DMS 273 (cell line): ENCODE data around the gene RTN4RL1.

ENCODE experiments used
- DNase-seq: peaks from one replicate; lab custom pipeline; 2025; ENCODE audit not compliant: unreplicated experiment; lab: John Stamatoyannopoulos, UW

The RTN4RL1 gene

GRCh38 chr17:1928976-1929375 is 96.2 kb downstream of the RTN4RL1 start:
- DNase-seq, result peak; percentile 62

- DNase-seq, result no peak
Measured at GRCh38 chr17:1920948-1921351, 104.2 kb downstream of the RTN4RL1 start.

- DNase-seq, result no peak
Measured at GRCh38 chr17:1919201-1919600, 105.9 kb downstream of the RTN4RL1 start.

- no peak for DNase-seq
Measured at GRCh38 chr17:1918346-1919162, 106.6 kb downstream of the RTN4RL1 start.

GRCh38 chr17:1916963-1917715 is 108.0 kb downstream of the RTN4RL1 start:
- DNase-seq, result no peak

GRCh38 chr17:1916316-1916715 is 108.8 kb downstream of the RTN4RL1 start:
- DNase-seq, result no peak

GRCh38 chr17:1915889-1916288 is 109.2 kb downstream of the RTN4RL1 start:
- no peak for DNase-seq

- DNase-seq, result no peak
Measured at GRCh38 chr17:1914661-1915083, 110.5 kb downstream of the RTN4RL1 start.

- no peak for DNase-seq
Measured at GRCh38 chr17:1913702-1914101, 111.4 kb downstream of the RTN4RL1 start.

- no peak for DNase-seq
Measured at GRCh38 chr17:1912146-1912545, 113.0 kb downstream of the RTN4RL1 start.

- DNase-seq, result no peak
Measured at GRCh38 chr17:1909985-1910384, 115.1 kb downstream of the RTN4RL1 start.

- DNase-seq, result peak; percentile 80
Measured at GRCh38 chr17:1908699-1909309, 116.3 kb downstream of the RTN4RL1 start.

- no peak for DNase-seq
Measured at GRCh38 chr17:1907909-1908698, 117.0 kb downstream of the RTN4RL1 start.

GRCh38 chr17:1907216-1907631 is 117.9 kb downstream of the RTN4RL1 start:
- DNase-seq, result no peak

- DNase-seq, result no peak
Measured at GRCh38 chr17:1906662-1907101, 118.5 kb downstream of the RTN4RL1 start.

GRCh38 chr17:1905190-1905913 is 119.8 kb downstream of the RTN4RL1 start:
- no peak for DNase-seq

GRCh38 chr17:1904273-1905182 is 120.6 kb downstream of the RTN4RL1 start:
- no peak for DNase-seq

- DNase-seq, result no peak
Measured at GRCh38 chr17:1899403-1900000, 125.6 kb downstream of the RTN4RL1 start.

- DNase-seq, result no peak
Measured at GRCh38 chr17:1898872-1899271, 126.3 kb downstream of the RTN4RL1 start.
